ENCODE measurements around the gene LMBR1L.
A peak's percentile ranks its signal among the peaks of the same experiment; 100 is the strongest.

Gene LMBR1L

DNA sequence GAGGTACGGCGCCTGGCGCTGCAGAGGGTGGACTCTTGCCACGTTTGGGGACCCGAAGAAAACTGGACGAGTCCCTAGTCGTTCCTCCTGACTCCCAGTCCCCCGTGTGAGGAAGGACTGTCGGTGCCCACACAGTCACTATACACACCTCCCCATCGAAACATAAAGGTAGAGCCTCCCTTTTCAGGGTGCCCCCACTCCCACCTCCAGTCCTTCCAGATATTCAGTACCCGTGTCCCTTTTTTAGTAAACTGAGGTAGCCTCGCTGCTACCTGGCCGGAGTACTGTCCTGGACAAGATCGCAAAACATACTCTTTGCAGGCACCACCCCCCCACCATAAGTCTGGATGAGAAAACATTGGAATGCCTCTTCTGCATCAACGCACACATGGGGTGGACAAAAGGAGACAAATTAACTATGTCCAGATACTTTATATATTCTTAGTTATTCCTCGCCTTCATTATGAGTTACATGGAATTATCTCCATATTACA lies 49.4 kb downstream of the LMBR1L start:
- peak; percentile 59 for DNase-seq (ENCODE audit: low spot score)
- no peak for TF ChIP-seq CTCF (IDR thresholded peaks at IDR 0.05; ENCODE audit: extremely low read depth, missing control alignments)

GRCh38 chr12:49060237-49061156 lies 50.1 kb downstream of the LMBR1L start, which contains the start of gene KMT2D:
KMT2D (minus strand) TSS chr12:49060794; CDS start chr12:49055324, 5,470 bp downstream.
- peak; percentile 94 for DNase-seq (ENCODE audit: low spot score)
- TF ChIP-seq CTCF (IDR thresholded peaks at IDR 0.05; ENCODE audit: extremely low read depth, missing control alignments): no peak

DNA sequence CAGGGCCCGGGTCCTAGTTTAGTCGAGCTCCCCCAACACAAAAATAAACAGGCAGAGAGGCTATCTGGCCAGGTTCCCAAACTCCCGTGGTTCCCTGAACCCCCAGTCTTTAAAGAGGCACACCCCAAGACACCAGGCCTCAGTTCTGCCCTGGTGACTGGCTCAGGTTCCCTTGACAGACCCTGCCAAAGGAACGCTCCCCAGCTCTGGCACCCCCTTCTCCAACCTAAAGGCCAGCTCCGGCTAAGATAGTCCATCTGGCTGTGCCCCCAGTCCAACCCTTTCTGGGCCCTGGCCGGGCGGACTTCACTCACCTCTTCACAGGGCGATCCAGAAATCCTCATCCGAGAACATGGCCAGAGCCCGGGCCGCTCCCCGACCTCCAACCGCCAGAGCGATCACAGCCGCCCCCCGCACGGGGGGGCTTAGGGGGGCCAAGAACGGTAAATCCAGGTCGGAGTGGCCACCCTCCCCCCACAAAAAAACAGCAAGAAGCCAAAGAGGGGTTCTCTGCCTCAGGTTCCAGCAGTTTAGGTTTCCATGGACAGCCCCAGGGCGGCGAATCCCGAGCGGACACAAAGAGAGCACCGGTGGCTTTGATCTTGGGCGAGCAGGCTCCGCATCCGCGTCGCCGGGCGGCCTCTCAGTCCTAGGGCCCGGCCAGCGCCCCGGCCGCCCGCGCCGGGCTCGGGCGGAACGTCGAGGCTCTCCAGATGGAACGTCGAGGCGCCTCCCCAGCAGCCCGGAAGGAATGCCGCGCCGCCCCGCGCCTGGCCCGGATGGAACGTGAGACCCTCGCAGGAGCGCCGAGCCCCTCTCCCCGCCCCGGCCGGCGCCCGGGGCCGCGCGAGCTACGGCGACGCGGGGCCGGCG lies 51.1 kb downstream of the LMBR1L start:
- peak; percentile 59 for DNase-seq (ENCODE audit: low spot score)
- no peak for TF ChIP-seq CTCF (IDR thresholded peaks at IDR 0.05; ENCODE audit: extremely low read depth, missing control alignments)

DNA sequence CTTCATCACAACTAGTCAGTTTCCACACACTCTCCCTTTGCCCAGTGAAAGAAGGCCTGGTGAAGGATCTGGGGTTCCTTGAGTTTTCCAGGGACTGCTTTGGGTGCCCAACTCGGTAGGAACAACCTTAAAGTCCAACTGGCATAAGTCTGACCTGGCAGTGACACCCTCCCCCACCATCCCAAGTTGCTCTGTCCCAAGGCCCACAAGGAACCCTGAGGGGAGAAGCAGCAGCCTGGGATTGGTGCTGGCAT lies 51.7 kb downstream of the LMBR1L start:
- no peak for TF ChIP-seq CTCF (IDR thresholded peaks at IDR 0.05; ENCODE audit: extremely low read depth, missing control alignments)

GRCh38 chr12:49058366-49059044 lies 52.1 kb downstream of the LMBR1L start:
- no peak for TF ChIP-seq CTCF (IDR thresholded peaks at IDR 0.05; ENCODE audit: extremely low read depth, missing control alignments)
- DNase-seq (ENCODE audit: low spot score): no peak

More for the DNA sequence above, 51.7 kb downstream of the LMBR1L start:
- no peak for DNase-seq (ENCODE audit: low spot score)

- TF ChIP-seq CTCF (IDR thresholded peaks at IDR 0.05; ENCODE audit: extremely low read depth, missing control alignments): no peak
Observed at GRCh38 chr12:49057888-49058287, 52.8 kb downstream of the LMBR1L start.

More at GRCh38 chr12:49057888-49058287, 52.8 kb downstream of the LMBR1L start:
- no peak for DNase-seq (ENCODE audit: low spot score)
